ENCODE results near the gene OPN3.

OPN3 gene

GRCh38 chr1:241645199-241645598 is 5.0 kb upstream of the OPN3 start:
- no peak for DNase-seq

- no peak for DNase-seq
Measured at GRCh38 chr1:241644259-241644658, 4.1 kb upstream of the OPN3 start.

GRCh38 chr1:241642593-241642944 is 2.4 kb upstream of the OPN3 start:
- no peak for DNase-seq

GRCh38 chr1:241641773-241642592 is 1.8 kb upstream of the OPN3 start:
- DNase-seq = no peak

GRCh38 chr1:241640867-241641622 is 876 bp upstream of the OPN3 start:
- no peak for DNase-seq

- peak; percentile 84 for DNase-seq
Measured at GRCh38 chr1:241639623-241640148, 483 bp downstream of the OPN3 start.

- DNase-seq = peak; percentile 66
Measured at GRCh38 chr1:241638909-241639622, 1.1 kb downstream of the OPN3 start.

GRCh38 chr1:241638099-241638682 is 2.0 kb downstream of the OPN3 start:
- no peak for DNase-seq

- DNase-seq = no peak
Measured at GRCh38 chr1:241637604-241638003, 2.6 kb downstream of the OPN3 start.

GRCh38 chr1:241637046-241637590 is 3.1 kb downstream of the OPN3 start:
- no peak for DNase-seq

GRCh38 chr1:241636291-241636690 is 3.9 kb downstream of the OPN3 start:
- DNase-seq = no peak

GRCh38 chr1:241635556-241636152 is 4.5 kb downstream of the OPN3 start:
- no peak for DNase-seq

- DNase-seq = no peak
Measured at GRCh38 chr1:241632987-241633386, 7.2 kb downstream of the OPN3 start.

- no peak for DNase-seq
Measured at GRCh38 chr1:241631674-241632073, 8.5 kb downstream of the OPN3 start.

- no peak for DNase-seq
Measured at GRCh38 chr1:241630899-241631298, 9.3 kb downstream of the OPN3 start.

- no peak for DNase-seq
Measured at GRCh38 chr1:241630476-241630875, 9.7 kb downstream of the OPN3 start.

- DNase-seq = no peak
Measured at GRCh38 chr1:241630005-241630404, 10.2 kb downstream of the OPN3 start.

- peak; percentile 63 for DNase-seq
Measured at GRCh38 chr1:241627453-241628259, 12.5 kb downstream of the OPN3 start.

GRCh38 chr1:241624935-241625334 is 15.2 kb downstream of the OPN3 start:
- DNase-seq = no peak

GRCh38 chr1:241622669-241623068 is 17.5 kb downstream of the OPN3 start:
- no peak for DNase-seq

GRCh38 chr1:241617426-241617825 is 22.7 kb downstream of the OPN3 start:
- DNase-seq = peak; percentile 70

Data from eye (tissue), 1 donor.